Measurements from ENCODE around the gene CLK2.
"Not testable (repeated sequence)": the region's sequence is repeated elsewhere in the genome, so short reads cannot be mapped to it uniquely, and the experiment has no call there.

CLK2 gene

DNA sequence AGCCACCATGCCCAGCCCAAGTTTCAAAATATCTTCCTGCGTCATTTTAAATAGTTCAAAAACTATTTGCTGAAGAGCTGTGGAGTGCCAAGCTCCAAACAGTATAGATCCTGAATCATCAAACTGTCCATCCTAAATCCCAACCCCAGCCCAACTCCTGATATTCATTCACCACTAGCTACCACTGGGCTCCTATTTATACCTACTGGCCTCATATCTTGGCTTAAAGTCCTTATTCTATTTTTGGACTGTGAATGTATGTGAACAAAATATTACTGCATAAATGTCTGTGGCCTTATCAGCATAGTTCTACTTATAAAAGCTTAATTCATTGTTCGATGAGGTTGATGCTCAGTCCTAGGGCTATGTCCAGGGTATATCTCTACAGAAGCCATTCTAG, 5.9 kb downstream of the CLK2 start:
- no peak for DNase-seq (ENCODE audit: low read depth in 2 of 2)

DNA sequence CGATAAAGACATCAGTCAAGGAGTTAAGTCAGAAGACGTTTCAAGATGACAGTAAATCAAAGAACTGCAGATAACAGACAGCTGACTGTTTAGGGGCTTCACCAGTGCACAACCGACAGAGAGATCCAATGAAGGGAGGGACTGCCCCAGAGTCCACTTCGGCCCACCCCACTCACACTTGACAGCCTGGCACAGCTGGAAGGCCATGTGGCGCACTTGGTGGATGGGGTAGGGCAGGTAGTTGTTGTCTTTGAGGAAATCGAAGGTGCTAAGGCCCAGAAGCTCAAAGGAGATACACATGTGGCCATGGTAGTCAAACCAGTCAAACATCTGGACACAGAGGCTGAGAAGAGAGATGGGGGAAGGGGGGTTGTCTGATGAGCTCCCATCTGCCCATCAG, 6.8 kb downstream of the CLK2 start:
- no peak for DNase-seq (ENCODE audit: low read depth in 2 of 2)

DNA sequence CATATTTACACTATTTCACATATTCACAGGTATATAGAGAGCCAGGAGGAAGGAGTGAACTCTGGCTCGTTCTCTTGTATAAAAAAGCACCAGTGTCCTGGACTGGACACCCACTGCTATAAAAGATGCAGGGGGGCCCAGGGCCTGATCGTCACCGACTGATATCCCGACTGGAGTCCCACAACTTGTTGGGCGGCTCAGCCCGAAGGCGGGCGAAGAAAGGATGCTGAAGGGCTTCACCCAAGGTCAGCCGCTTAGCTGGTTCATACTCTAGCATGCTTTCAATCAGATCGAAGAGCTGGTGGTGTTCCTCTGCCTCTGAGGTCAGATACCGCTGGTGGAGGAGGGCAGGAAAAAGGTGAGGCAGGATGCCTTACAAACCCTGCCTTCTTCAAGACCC, 10.2 kb downstream of the CLK2 start:
- no peak for DNase-seq (ENCODE audit: low read depth in 2 of 2)

GRCh38 chr1:155261852-155262673, 11.2 kb downstream of the CLK2 start, which contains the start of gene SCAMP3:
TSS of gene SCAMP3 (minus strand) at chr1:155262360. CDS start at chr1:155262151, 209 bp downstream.
- DNase-seq (ENCODE audit: low read depth in 2 of 2), result peak; percentile 87

DNA sequence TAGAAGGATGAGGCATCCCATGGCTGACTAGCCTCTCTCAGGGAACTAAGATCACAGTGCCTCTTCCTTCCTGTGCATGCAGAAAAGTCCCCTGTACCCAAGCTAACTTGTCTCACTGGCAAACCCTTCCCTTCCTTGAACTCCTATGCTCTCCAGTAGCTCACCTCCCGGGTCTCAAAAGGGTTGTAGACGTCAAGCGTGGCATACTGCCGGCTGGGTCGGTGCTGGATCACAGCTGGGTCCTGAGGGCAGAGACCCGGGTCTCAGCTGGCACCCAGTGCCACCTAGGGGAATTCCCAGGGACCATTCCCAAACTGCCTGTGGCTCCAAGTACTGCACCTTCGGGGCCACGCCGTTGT, 11.8 kb downstream of the CLK2 start:
- DNase-seq (ENCODE audit: low read depth in 2 of 2), result no peak

DNA sequence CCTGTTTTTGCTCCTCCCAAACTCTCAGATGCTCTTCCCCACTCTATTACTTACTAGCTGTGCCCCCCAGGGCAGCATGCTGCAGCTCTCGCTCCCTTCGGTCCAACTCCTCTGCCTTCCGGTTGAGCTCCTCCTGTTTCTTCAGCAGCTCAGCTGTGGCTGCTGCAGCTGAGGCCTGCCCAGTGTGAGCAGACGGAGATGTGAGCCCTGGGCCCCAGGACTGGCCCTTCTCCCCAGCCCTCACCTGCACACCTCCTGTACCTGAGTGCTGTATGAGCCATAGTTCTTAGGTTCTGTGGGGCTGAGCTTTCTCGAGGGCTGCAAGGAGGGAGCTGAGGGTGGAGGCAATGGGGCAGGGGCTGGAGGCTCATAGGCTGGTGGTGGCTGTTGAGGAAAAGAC, 13.0 kb downstream of the CLK2 start:
- no peak for DNase-seq (ENCODE audit: low read depth in 2 of 2)

- DNase-seq (ENCODE audit: low read depth in 2 of 2), result no peak
Observed at GRCh38 chr1:155256058-155256852, 17.0 kb downstream of the CLK2 start.

- DNase-seq (ENCODE audit: low read depth in 2 of 2), result peak; percentile 64 to 74
Observed at GRCh38 chr1:155255243-155256007, 17.9 kb downstream of the CLK2 start, which contains the start of gene ENTREP3. TSS of gene ENTREP3 (minus strand) at chr1:155255483. CDS start at chr1:155254877, 606 bp downstream.

DNA sequence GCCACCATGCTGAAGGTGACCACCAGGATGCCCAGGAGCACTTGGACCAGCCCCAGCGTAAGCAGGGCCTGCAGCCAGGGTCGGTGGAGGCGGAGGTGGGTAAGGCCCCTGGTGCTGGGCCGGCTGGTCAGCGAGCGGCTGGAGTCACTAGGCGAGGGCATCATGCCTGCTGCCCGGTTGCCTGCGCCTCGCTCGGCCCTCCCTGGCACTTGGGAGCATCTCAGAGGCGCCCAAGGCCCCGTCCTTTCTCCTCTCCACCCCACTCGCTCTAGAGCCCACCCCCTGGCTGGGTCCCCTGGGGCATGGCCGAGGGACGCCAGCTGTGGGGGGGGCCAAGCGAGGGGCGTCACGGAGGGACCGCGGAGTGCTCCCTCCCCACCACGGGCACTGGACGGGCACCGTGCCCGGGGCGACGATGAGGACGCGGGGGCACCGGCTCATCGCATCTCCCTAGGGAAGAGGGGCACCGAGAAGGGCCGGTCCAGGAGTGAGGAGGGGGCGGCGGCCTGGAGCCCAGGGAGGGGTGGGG, 18.5 kb downstream of the CLK2 start:
- DNase-seq (ENCODE audit: low read depth in 2 of 2), result no peak

DNA sequence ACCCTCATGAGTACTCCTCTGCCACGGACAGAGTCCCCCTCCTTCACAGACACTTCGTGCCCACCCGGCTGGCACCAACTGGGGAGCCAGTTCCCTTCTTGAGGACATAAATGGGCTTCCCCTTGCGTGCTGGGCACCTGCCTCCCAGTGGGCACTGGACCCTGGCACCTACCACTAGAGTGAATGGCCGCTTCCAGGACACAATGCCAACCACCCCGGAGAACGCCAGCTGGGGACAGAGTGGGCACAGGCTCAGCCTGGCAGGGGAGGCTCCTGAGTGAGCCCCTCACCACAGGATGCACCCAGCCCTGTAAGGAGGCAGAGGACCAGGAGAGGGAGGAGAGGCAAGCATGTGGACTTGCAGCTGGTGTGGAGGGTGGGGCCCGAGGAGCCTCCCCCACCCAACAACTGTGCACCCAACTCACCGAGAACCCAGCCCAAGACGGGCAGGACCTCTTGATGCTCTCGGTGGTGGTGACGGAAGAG, 19.0 kb downstream of the CLK2 start:
- no peak for DNase-seq (ENCODE audit: low read depth in 2 of 2)

- no peak for DNase-seq (ENCODE audit: low read depth in 2 of 2)
Observed at GRCh38 chr1:155253797-155254196, 19.5 kb downstream of the CLK2 start.

DNA sequence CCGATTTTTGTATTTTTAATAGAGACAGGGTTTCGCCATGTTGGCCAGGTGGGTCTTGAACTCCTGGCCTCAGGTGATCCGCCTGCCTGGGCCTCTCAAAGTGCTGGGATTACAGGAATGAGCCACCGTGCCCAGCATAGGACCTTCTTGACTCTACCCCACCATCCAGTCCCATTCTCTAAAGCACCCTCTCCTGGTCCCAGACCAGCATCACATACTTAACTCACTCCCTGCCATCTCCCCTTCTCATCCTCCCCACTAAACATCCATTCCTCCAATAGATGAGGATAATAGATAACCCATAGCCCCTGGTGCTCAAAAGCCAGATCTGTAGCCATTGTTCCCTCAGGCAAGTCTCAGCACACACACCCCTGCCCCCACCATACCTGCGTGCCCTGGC, 20.1 kb downstream of the CLK2 start:
- no peak for DNase-seq (ENCODE audit: low read depth in 2 of 2)

GRCh38 chr1:155251566-155251965, 21.7 kb downstream of the CLK2 start:
- DNase-seq (ENCODE audit: low read depth in 2 of 2), result no peak

DNA sequence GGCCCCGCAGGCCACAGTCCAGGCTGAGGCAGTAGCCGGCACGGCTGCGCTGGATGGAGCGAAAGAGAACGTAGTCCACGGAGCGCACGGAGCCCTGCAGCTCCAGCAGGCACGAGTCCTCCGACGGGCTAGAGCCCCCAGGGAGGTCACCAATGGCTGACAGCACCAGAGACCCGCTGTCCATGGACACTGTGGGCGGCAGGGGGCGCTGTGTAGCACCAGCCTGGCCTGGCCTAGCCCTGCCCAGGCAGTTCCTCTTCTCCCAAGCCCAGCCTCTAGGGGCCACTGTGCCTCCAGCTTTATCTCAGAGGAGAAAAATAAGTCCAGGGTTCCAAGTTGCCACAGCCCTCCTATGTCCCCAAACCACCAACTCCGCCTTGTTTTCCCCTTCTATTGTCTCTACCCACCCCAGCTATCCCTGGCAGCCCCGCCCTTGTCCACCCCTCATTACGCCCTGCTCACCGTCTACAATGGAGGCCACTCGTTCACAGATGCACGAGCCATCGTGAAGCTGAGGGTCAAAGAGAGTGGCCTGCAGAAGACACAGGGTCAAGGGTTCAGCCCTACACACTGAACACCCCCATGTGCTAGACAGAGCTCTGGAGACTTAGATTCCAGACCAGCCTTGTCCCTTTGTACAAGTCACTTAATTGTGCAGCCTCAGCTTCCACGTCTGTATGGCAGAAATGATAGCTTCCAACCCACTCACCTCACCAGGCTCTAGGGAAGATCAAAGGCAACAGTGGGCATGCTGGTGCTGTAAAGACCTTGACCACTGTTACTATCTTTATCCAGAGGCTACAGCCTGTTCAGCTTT, 22.5 kb downstream of the CLK2 start:
- DNase-seq (ENCODE audit: low read depth in 2 of 2), result peak; percentile 89 to 91

- DNase-seq (ENCODE audit: low read depth in 2 of 2), result no peak
Observed at GRCh38 chr1:155250246-155250632, 23.1 kb downstream of the CLK2 start.

- DNase-seq (ENCODE audit: low read depth in 2 of 2), result no peak
Observed at GRCh38 chr1:155247667-155248553, 25.4 kb downstream of the CLK2 start.

DNA sequence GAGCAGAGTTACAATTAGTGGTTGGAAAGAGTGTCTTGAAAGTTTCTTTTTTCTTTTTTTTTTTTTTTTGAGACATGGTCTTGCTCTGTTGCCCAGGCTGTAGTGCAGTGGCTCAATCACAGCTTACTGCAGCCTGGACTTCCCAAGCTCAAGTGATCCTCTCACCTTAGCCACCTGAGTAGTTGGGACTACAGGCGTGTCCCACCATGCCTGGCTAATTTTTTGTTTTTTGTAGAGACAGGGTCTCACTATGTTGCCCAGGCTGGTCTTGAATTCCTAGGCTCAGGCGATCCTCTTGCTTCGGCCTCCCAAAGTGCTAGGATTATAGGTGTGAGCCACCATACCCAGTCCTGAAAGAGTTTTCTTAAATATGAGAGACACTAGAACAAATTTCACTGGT, 26.5 kb downstream of the CLK2 start:
- not testable (repeated sequence) for DNase-seq (ENCODE audit: low read depth in 2 of 2)

DNA sequence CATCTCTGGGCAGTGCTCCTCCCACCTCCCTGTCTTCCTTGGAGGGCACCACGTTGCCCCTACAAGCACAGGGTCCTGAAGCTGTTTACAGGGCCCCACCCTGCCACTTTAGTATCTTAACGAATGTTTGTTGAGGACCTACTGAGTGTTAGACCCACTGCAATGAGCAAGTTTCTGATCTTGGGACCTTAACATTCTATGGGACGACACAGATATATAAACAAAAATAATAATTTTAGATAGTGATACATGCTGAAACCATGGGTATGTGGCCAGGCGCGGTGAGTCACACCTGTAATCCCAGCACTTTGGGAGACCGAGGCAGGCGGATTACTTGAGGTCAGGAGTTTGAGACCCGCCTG, 28.2 kb downstream of the CLK2 start:
- peak in 1 of 2 donors; percentile 23 for DNase-seq (ENCODE audit: low read depth in 2 of 2)

DNA sequence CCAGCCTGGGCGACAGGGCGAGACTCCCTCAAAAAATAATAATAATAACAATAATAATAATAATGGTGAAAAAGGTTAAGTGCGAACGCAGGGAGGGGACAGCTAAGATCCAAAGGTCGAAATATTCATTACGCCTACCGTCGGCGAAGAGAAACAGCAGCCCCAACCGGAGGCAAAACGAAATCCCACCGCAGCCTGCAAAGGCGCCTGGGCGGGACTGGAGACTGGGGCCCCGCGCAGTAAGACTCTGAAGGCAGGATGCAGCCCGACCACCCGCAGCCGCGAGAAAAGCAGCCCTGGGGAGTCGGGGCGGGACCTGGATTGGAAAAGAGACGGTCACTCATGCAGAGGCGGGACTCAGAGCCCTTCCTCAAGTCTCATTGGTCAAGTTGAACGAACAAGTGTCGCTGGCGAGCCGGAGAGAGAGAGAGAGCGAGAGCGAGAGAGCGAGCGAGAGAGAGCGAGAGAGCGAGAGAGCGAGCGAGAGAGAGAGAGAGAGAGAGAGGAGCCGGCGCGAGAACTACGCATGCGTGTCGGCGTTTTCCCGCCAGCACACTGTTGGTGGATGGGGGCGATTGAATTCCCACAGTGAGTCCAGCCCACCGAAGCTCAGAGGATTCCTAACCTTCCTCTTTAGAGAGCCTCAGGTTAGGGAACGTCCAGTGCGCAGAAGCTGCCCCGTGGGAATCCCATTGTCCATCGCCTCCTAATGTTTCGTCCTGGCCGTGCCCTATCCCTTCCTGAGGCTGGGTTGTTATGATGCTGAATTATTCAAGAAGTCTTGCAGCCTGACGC, 28.7 kb downstream of the CLK2 start:
- DNase-seq (ENCODE audit: low read depth in 2 of 2), result peak; percentile 97
